ENCODE results near the gene ELAVL4. TPM values are rescaled to one million over a fixed set of nuclear protein-coding genes. Genes with fewer than 3 reads are reported as not detected.

ELAVL4 gene
- total and polyA plus RNA-seq, 9 donors = not detected

GRCh38 chr1:50095716-50096115 lies 13.0 kb upstream of the ELAVL4 start:
- TF ChIP-seq EP300 (IDR thresholded peaks at IDR 0.05) = no peak
- no peak for TF ChIP-seq POLR2A (IDR thresholded peaks at IDR 0.05)
- no peak for TF ChIP-seq CTCF (IDR thresholded peaks at IDR 0.05)
- H3K9me3 ChIP-seq = no peaks in the 10 kb centered on the region
- no peak overlapping the region for H3K27ac ChIP-seq
- H3K27me3 ChIP-seq = no peaks in the 10 kb centered on the region
- WGBS, 3 donors = 67 to 87% (median 80%) methylated on average over 3 of the region's 3 CpGs
- intact Hi-C loops (cut with DNase I) = no loop called here
- H3K4me3 ChIP-seq = no peak overlapping the region
- H3K36me3 ChIP-seq = no peaks in the 10 kb centered on the region
- no peaks in the 10 kb centered on the region for H3K4me1 ChIP-seq (ENCODE audit: insufficient read depth)
- no peak for DNase-seq

- TF ChIP-seq POLR2A (IDR thresholded peaks at IDR 0.05) = no peak
- H3K4me3 ChIP-seq = no peak overlapping the region
- no peaks in the 10 kb centered on the region for H3K27me3 ChIP-seq
- intact Hi-C loops (cut with DNase I) = no loop called here
- whole genome bisulfite sequencing, 3 donors = 75 to 81% (median 77%) methylated on average over 2 of the region's 2 CpGs
- H3K4me1 ChIP-seq (ENCODE audit: insufficient read depth) = no peaks in the 10 kb centered on the region
- DNase-seq = no peak
- no peak overlapping the region for H3K27ac ChIP-seq
- H3K36me3 ChIP-seq = no peaks in the 10 kb centered on the region
- H3K9me3 ChIP-seq = no peaks in the 10 kb centered on the region
Measured at GRCh38 chr1:50097021-50097679, 11.6 kb upstream of the ELAVL4 start.

GRCh38 chr1:50097791-50098190 lies 10.9 kb upstream of the ELAVL4 start:
- intact Hi-C loops (cut with DNase I) = no loop called here
- Histone ChIP-seq H3K4me3 (no peak overlapping the region), H3K36me3 (no peaks in the 10 kb centered on the region), H3K9me3 (no peaks in the 10 kb centered on the region), H3K4me1 (ENCODE audit: insufficient read depth) (no peaks in the 10 kb centered on the region), H3K27ac (no peak overlapping the region), H3K27me3 (no peaks in the 10 kb centered on the region)
- TF ChIP-seq CTCF (IDR thresholded peaks at IDR 0.05) (no peak), EP300 (IDR thresholded peaks at IDR 0.05) (no peak), POLR2A (IDR thresholded peaks at IDR 0.05) (no peak)
- DNase-seq = no peak

- intact Hi-C loops (cut with DNase I) = no loop called here
- Histone ChIP-seq H3K9me3 (no peaks in the 10 kb centered on the region), H3K4me1 (ENCODE audit: insufficient read depth) (no peaks in the 10 kb centered on the region), H3K27ac (no peak overlapping the region), H3K36me3 (no peaks in the 10 kb centered on the region), H3K4me3 (no peak overlapping the region), H3K27me3 (no peaks in the 10 kb centered on the region)
- WGBS, 3 donors = 32 to 37% (median 36%) methylated on average over 2 of the region's 2 CpGs
- DNase-seq = no peak
- TF ChIP-seq CTCF (IDR thresholded peaks at IDR 0.05) (no peak), EP300 (IDR thresholded peaks at IDR 0.05) (no peak), POLR2A (IDR thresholded peaks at IDR 0.05) (no peak)
Measured at GRCh38 chr1:50098591-50099021, 10.1 kb upstream of the ELAVL4 start.

- Histone ChIP-seq H3K36me3 (no peaks in the 10 kb centered on the region), H3K4me3 (no peak overlapping the region), H3K4me1 (ENCODE audit: insufficient read depth) (no peaks in the 10 kb centered on the region), H3K27ac (no peak overlapping the region), H3K9me3 (no peaks in the 10 kb centered on the region), H3K27me3 (no peaks in the 10 kb centered on the region)
- no peak for TF ChIP-seq CTCF (IDR thresholded peaks at IDR 0.05)
- TF ChIP-seq EP300 (IDR thresholded peaks at IDR 0.05) = no peak
- no peak for TF ChIP-seq POLR2A (IDR thresholded peaks at IDR 0.05)
- intact Hi-C loops (cut with DNase I) = no loop called here
- DNase-seq = no peak
- 61 to 80% (median 77%) methylated on average over 1 of the region's 1 CpG for WGBS, 3 donors
Measured at GRCh38 chr1:50099654-50100053, 9.1 kb upstream of the ELAVL4 start.

All from ovary (tissue), 9 donors.